ENCODE data around the gene SMARCA2.

DNA sequence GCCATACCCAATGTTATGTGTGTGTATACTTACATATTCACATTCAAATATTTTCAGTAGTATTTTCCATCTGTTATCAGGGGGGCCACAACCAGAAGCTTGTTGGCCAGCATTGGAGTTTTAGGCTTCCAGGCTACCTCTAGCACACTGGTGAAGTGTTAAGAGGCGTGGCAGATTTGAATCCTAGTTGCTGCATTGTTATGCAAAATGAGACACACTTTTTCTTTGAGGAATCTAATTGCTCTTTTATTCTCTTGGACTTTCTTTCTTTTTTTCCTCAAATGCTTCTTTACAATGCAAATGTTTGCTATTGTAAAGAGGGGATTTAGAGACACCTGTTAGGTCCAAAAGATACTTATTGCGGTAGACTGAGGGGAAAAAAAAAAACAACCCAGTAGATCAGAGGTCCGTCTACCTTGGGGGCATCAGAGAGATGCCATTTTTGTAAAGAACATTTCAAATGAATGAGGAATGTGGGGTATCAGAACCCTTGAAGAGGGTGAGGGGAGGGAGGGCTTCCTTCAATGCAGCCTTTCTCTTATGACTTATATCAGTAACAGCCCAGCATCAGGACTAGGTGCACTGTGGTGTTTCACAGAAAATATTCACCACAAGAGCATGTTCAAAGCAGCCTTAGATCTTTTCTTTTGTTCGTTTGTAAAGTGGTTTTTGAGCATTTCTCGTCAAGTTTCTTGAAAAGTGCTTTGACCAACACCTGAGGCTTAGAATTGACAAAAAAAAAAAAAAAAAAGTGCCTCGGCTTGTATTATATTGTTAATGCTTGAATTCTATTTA is 3.8 kb downstream of the SMARCA2 start:
- TF ChIP-seq POLR2A (IDR thresholded peaks at IDR 0.05; ENCODE audit: low read length): no peak
- no peak for TF ChIP-seq GATA1 (IDR thresholded peaks at IDR 0.05; ENCODE audit: low read depth, low read length)

Measured in erythroblast (primary cell).